C4-2B (cell line): ENCODE data around the gene ATXN7L2.

Experiments
- H3K27ac ChIP-seq: fragments of 450-650 bp; 2 replicates; pipeline ENCODE4 v1.5.1; 2017
- ZFX ChIP-seq: fragments of 450-650 bp; IDR thresholded peaks from 2 replicates; pipeline ENCODE4 v1.6.1; 2017
- TF ChIP-seq, protein P1 (sequence below): fragments of 450-650 bp; conservative IDR thresholded peaks from 2 replicates; pipeline ENCODE4 v1.5.1; 2017; ENCODE audit warnings: mild to moderate bottlenecking

ATXN7L2 gene

DNA sequence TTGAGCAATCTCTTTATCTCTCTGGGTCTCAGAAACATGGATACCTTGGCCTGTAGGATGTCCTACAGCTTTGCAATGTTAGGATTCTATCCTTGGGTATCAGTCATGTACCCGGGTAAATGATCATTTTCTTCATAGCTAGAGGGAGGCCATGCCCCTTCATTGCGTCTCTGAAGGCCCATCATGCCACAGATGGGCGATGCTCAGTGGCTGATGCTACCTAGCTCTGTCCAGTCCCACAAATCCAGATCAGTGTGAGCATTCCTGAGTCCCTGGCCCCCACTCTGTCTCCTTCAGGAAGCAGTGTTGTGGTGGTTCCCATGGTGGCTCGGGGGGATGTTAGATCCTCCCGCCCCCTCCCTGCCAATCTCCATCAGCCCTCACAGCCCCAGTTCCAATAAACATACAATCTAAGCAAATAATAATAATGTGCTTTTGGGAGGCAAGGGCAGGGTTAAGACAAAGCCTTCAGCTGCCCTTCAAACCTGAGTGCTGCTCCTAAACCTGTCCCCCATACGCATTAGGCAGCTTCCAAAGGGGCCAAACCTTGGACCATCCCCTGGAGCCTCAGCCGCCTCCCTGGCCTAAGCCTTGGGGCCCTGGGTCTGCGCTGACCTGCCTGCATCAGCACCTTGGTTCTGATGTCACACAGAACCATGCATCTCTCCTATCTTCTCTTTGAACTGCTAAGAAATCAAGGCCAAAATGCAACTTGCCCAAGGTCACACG, 55.3 kb downstream of the ATXN7L2 start:
- TF ChIP-seq, protein P1, sequence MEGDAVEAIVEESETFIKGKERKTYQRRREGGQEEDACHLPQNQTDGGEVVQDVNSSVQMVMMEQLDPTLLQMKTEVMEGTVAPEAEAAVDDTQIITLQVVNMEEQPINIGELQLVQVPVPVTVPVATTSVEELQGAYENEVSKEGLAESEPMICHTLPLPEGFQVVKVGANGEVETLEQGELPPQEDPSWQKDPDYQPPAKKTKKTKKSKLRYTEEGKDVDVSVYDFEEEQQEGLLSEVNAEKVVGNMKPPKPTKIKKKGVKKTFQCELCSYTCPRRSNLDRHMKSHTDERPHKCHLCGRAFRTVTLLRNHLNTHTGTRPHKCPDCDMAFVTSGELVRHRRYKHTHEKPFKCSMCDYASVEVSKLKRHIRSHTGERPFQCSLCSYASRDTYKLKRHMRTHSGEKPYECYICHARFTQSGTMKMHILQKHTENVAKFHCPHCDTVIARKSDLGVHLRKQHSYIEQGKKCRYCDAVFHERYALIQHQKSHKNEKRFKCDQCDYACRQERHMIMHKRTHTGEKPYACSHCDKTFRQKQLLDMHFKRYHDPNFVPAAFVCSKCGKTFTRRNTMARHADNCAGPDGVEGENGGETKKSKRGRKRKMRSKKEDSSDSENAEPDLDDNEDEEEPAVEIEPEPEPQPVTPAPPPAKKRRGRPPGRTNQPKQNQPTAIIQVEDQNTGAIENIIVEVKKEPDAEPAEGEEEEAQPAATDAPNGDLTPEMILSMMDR: no peak
- TF ChIP-seq ZFX: no peak
- H3K27ac ChIP-seq: no peak overlapping the region

DNA sequence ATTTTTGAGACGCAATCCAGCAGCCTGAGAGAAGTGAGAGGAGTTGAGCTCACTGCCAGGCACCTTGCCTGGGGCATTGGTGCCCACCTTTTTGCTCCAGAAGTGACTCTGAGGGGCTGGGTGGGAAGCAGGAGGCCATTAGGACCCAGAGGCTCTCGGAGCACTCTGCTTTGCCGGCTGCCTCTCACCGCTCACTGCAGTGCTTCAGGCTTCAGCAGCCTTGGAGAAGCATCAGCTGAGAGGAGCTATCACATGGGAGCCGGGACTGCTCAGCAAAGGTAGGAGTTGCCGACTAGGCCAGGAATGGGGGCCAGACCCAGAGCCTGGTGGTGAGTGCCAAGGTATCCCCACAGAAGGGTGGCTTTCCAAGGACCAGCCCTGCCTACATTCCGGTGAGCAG, 56.0 kb downstream of the ATXN7L2 start, which contains the start of gene GPR61:
Gene GPR61, plus strand, starts transcription at position 197 of the 400 bp plus-strand sequence. CDS start 3,151 bp downstream, outside the sequence.
- no peak within 1 kb of the TSS for H3K27ac ChIP-seq
- TF ChIP-seq, protein P1: no peak
- TF ChIP-seq ZFX: no peak

DNA sequence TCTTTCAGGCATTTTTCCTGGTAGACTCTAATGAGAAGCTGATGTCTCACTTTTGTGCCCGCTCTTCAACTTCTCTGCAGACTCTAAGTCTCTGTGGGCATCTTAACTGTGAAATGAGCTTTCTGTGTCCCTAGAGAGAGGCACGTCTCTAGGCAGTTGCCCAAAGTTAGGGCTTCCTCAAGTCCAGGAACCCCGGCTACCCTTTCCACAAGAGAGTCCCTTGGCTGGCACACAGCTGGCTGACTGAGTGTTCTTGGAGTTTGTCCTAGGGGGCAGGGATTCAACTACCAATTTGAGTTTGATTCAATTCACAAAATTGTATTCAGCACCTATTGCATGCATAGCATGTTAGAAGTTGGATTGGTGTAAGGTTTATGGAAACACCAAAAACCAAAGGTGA, 57.4 kb downstream of the ATXN7L2 start:
- TF ChIP-seq ZFX: no peak
- H3K27ac ChIP-seq: no peak overlapping the region
